Panc1 (cell line): ENCODE data around the gene NPTX1. TPM values are rescaled to one million over a fixed set of nuclear protein-coding genes. Genes with fewer than 3 reads are reported as not detected.

Experiments
- ATAC-seq: fragments of 200-7000 bp; cut with Tn5 transposase; 2 replicates; pipeline ENCODE4 v1.9.1; 2020; ENCODE audit warnings: mild to moderate bottlenecking, moderate library complexity
- BruUV-seq: library from RNA; stranded (reverse); fragments of 400-500 nt; replicated peaks from 2 replicates; lab custom pipeline; 2021; lab: Mats Ljungman, UMichigan
- CTCF ChIA-PET: fragments of 300-600 bp; sonication (Branson Sonifier 250); formaldehyde crosslinking; loops from one replicate; lab custom pipeline; 2022; ENCODE audit warnings: antibody characterized with exemption; lab: Charles Lee
- POLR2A ChIA-PET: fragments of 300-600 bp; sonication (Branson Sonifier 250); formaldehyde crosslinking; loops from one replicate; lab custom pipeline; 2022; ENCODE audit warnings: antibody characterized with exemption; lab: Charles Lee
- DNase-seq: peaks from one replicate; pipeline ENCODE4 v3.0.0-alpha.2; 2010; ENCODE audit warnings: low read depth, low spot score
- H3K27ac ChIP-seq: 2 replicates; pipeline ENCODE4 v1.5.1; 2011; ENCODE audit warnings: mild to moderate bottlenecking, low read length, inconsistent platforms
- H3K27me3 ChIP-seq: fragments of 200-500 bp; sonication (Bioruptor generic); 2 replicates; pipeline ENCODE4 v1.6.0; 2014; ENCODE audit warnings: low read length, inconsistent platforms; ENCODE audit not compliant: control insufficient read depth, insufficient read depth
- H3K36me3 ChIP-seq: fragments of 200-500 bp; sonication (Bioruptor generic); 2 replicates; pipeline ENCODE4 v1.5.1; 2014; ENCODE audit warnings: inconsistent platforms, mild to moderate bottlenecking, low read length, moderate library complexity; ENCODE audit not compliant: control insufficient read depth, insufficient read depth
- H3K4me1 ChIP-seq: 2 replicates; pipeline ENCODE4 v1.5.1; 2011; ENCODE audit warnings: inconsistent platforms, mild to moderate bottlenecking, low read length, moderate library complexity; ENCODE audit not compliant: control insufficient read depth, insufficient read depth
- H3K4me3 ChIP-seq, 2 experiments: 2 replicates each; pipeline ENCODE4 v1.5.1; 2011 to 2012; ENCODE audit warnings: low read depth in 2 of 2, low read length in 2 of 2, mild to moderate bottlenecking in 2 of 2, inconsistent platforms in 1 of 2, moderate library complexity in 1 of 2
- H3K9me3 ChIP-seq: fragments of 200-500 bp; sonication (Bioruptor generic); 2 replicates; pipeline ENCODE4 v1.5.1; 2014; ENCODE audit warnings: low read depth, mild to moderate bottlenecking, inconsistent platforms, low read length, moderate library complexity; ENCODE audit not compliant: control insufficient read depth, insufficient read depth
- CTCF ChIP-seq: fragments of 450-650 bp; IDR thresholded peaks from 2 replicates; pipeline ENCODE4 v1.5.1; 2017; ENCODE audit warnings: mild to moderate bottlenecking
- POLR2AphosphoS5 ChIP-seq: IDR thresholded peaks from 2 replicates; pipeline ENCODE4 v1.6.1; 2012; ENCODE audit warnings: mild to moderate bottlenecking, low read depth, low read length, moderate library complexity
- REST ChIP-seq, 2 experiments: IDR thresholded peaks; 2 replicates each; pipeline ENCODE4 v1.6.1; 2011 to 2012; ENCODE audit warnings: low read depth in 2 of 2, control low read depth in 1 of 2, low read length in 1 of 2, mild to moderate bottlenecking in 1 of 2, moderate library complexity in 1 of 2; ENCODE audit not compliant: insufficient read depth in 1 of 2
- SIN3A ChIP-seq: IDR thresholded peaks from 2 replicates; pipeline ENCODE4 v1.6.1; 2012; ENCODE audit warnings: low read depth, mild to moderate bottlenecking, low read length, moderate library complexity, borderline replicate concordance; ENCODE audit not compliant: insufficient read depth
- TCF7L2 ChIP-seq: IDR thresholded peaks from 2 replicates; pipeline ENCODE4 v1.6.1; 2011; ENCODE audit warnings: mild to moderate bottlenecking, low read depth, low read length, inconsistent platforms
- in situ Hi-C: cut with HindIII; loops from 2 replicates; pipeline ENCODE4 v1.10.0; 2016; ENCODE audit warnings: low sequenced_read_pairs, low pct_unique_long_range_greater_than_20kb
- intact Hi-C: fragments of 100-400 bp; cut with micrococcal nuclease; formaldehyde crosslinking; loops from one replicate; pipeline ENCODE4 v1.10.0; 2022; ENCODE audit not compliant: unreplicated experiment
- total RNA-seq: library from RNA; stranded (reverse); gene quantifications from one replicate; pipeline ENCODE4 v1.2.1, GENCODE V29; 2021; ENCODE audit not compliant: unreplicated experiment

Gene NPTX1
- total RNA-seq, 1 experiment from 2014 or later = 1.1 TPM

- ATAC-seq = no peak
- no peak for TF ChIP-seq REST (IDR thresholded peaks at IDR 0.05; ENCODE audit: insufficient read depth in 1 of 2, low read depth in 2 of 2, low read length in 1 of 2)
- TF ChIP-seq TCF7L2 = no peak
- TF ChIP-seq SIN3A = no peak
- no peak for TF ChIP-seq CTCF
- no peak for TF ChIP-seq POLR2AphosphoS5
- no peaks in the 10 kb centered on the region for H3K36me3 ChIP-seq
- no peaks in the 10 kb centered on the region for H3K27me3 ChIP-seq
- ChIA-PET CTCF (no interaction called here), POLR2A (no interaction called here)
- no peak overlapping the region for H3K4me3 ChIP-seq
- H3K9me3 ChIP-seq = no peaks in the 10 kb centered on the region
- BruUV-seq = no TSS peak
- no peaks in the 10 kb centered on the region for H3K4me1 ChIP-seq
- in situ Hi-C loops = no loop called here
- no peak for DNase-seq
- no peak overlapping the region for H3K27ac ChIP-seq
- intact Hi-C loops = no loop called here
These were observed 15.3 kb upstream of the NPTX1 start for GRCh38 chr17:80491478-80492342.

GRCh38 chr17:80487511-80487910 lies 11.1 kb upstream of the NPTX1 start:
- Histone ChIP-seq H3K27ac (no peak overlapping the region), H3K27me3 (no peaks in the 10 kb centered on the region), H3K4me1 (no peaks in the 10 kb centered on the region), H3K4me3 (no peak overlapping the region), H3K9me3 (no peaks in the 10 kb centered on the region), H3K36me3 (no peaks in the 10 kb centered on the region)
- in situ Hi-C loops (no loop called here), intact Hi-C loops (no loop called here)
- CTCF ChIA-PET = interaction anchor here (0.6 kb wide), 1 partner anchor 9 kb away, joined by 5 read pairs; no protein-coding TSS in a partner anchor
- DNase-seq (no peak), ATAC-seq (no peak)
- BruUV-seq = no TSS peak
- TF ChIP-seq REST (IDR thresholded peaks at IDR 0.05; ENCODE audit: insufficient read depth in 1 of 2, low read depth in 2 of 2, low read length in 1 of 2) (no peak), POLR2AphosphoS5 (no peak), SIN3A (no peak), CTCF (no peak), TCF7L2 (no peak)
- POLR2A ChIA-PET = no interaction called here
